K562 (cell line): Measurements from ENCODE around the gene ZNF652. TPM values are rescaled to one million over a fixed set of nuclear protein-coding genes. Genes with fewer than 3 reads are reported as not detected.

Source experiments
- ETV5 ChIP-seq: sonication (generic); formaldehyde crosslinking; IDR thresholded peaks from 2 replicates; pipeline ENCODE4 v1.4.0; 2020; ENCODE audit warnings: low read depth, mild to moderate bottlenecking, missing genetic modification reagents
- FOSL1 ChIP-seq: fragments of 200-800 bp; sonication (Bioruptor generic); conservative IDR thresholded peaks from 2 replicates; pipeline ENCODE4 v1.6.1; 2016; ENCODE audit warnings: missing genetic modification characterization, missing compliant biosample characterization
- FOXK2 ChIP-seq, 2 experiments: fragments of 450-650 bp; IDR thresholded peaks in 1 of 2; conservative IDR thresholded peaks in 1 of 2; 2 replicates each; pipeline ENCODE4 v1.6.1; 2016; ENCODE audit warnings: low read depth in 2 of 2, mild to moderate bottlenecking in 1 of 2
- MCM3 ChIP-seq: fragments of 450-650 bp; IDR thresholded peaks from 2 replicates; pipeline ENCODE4 v1.6.1; 2016
- MEF2D ChIP-seq: conservative IDR thresholded peaks from 2 replicates; pipeline ENCODE4 v1.6.1; 2016; ENCODE audit warnings: low read depth, missing genetic modification characterization, missing compliant biosample characterization
- RBBP5 ChIP-seq: fragments of 200-600 bp; sonication (generic); IDR thresholded peaks from 2 replicates; pipeline ENCODE4 v1.6.1; 2012; ENCODE audit warnings: borderline replicate concordance, mild to moderate bottlenecking, low read length, control low read depth, inconsistent platforms; ENCODE audit not compliant: insufficient read depth, poor library complexity, severe bottlenecking
- SAFB2 ChIP-seq: fragments of 200-400 bp; formaldehyde crosslinking; IDR thresholded peaks from 2 replicates; pipeline ENCODE4 v1.6.1; 2018; ENCODE audit warnings: borderline replicate concordance, low read length, low read depth, moderate library complexity; ENCODE audit not compliant: severe bottlenecking
- SIRT6 ChIP-seq: IDR thresholded peaks from one replicate; pipeline ENCODE4 v1.6.1; 2012; ENCODE audit warnings: low read depth, mild to moderate bottlenecking, control low read depth, inconsistent platforms, low read length, moderate library complexity
- SNRNP70 ChIP-seq: fragments of 200-400 bp; formaldehyde crosslinking; optimal IDR thresholded peaks from 2 replicates; pipeline ENCODE3; 2017; ENCODE audit warnings: low read depth, low read length
- TEAD4 ChIP-seq, 2 experiments: sonication (generic) in 1 of 2; formaldehyde crosslinking in 1 of 2; IDR thresholded peaks; 2 replicates each; pipeline versions ENCODE4 v1.6.1 to v1.8.0; 2012 to 2022; ENCODE audit warnings: borderline replicate concordance in 1 of 2, inconsistent platforms in 1 of 2, low read length in 1 of 2, mild to moderate bottlenecking in 1 of 2, missing genetic modification reagents in 1 of 2
- ZNF436 ChIP-seq: fragments of 250-450, 450-650 bp; sonication (Bioruptor Pico); formaldehyde crosslinking; IDR thresholded peaks from 2 replicates; pipeline ENCODE4 v1.7.0; 2020; ENCODE audit warnings: mild to moderate bottlenecking
- polyA plus RNA-seq, 8 experiments: library from polyadenylated mRNA; depleted of rRNA in 4 of 8; stranded (reverse) in 5 of 8; unstranded in 3 of 8; fragments of >200 nt; fragmentation: Nextera tagmentation in 2 of 8; fragmentation: Illumina TruSeq in 1 of 8; extraction: Ambion mirVana in 2 of 8; extraction: Trizol in 1 of 8; gene quantifications; 2 replicates each; pipeline versions ENCODE4 v1.2.1 to v1.2.3, GENCODE V29; 2011 to 2014; ENCODE audit warnings: inconsistent platforms in 1 of 8, missing spikeins in 1 of 8
- total RNA-seq, 7 experiments: library from RNA; depleted of rRNA in 6 of 7; stranded (reverse); fragments of >200 nt in 6 of 7; fragmentation: Illumina TruSeq in 2 of 7; extraction: Trizol in 2 of 7; gene quantifications; 2 replicates each; pipeline versions ENCODE4 v1.2.1 to v1.2.3, GENCODE V29; 2011 to 2021; ENCODE audit warnings: low replicate concordance in 1 of 7
- TF ChIP-seq, protein P1 (sequence below): sonication (generic); formaldehyde crosslinking; IDR thresholded peaks from 2 replicates; pipeline ENCODE4 v1.8.0; 2023; ENCODE audit warnings: missing genetic modification reagents, mild to moderate bottlenecking, borderline replicate concordance
- TF ChIP-seq, protein P2 (sequence below): sonication (generic); formaldehyde crosslinking; IDR thresholded peaks from 2 replicates; pipeline ENCODE4 v1.9.0; 2022; ENCODE audit warnings: mild to moderate bottlenecking, missing genetic modification reagents
- TF ChIP-seq, protein P3 (sequence below): fragments of 250-450 bp; sonication (Bioruptor Pico); IDR thresholded peaks from 2 replicates; pipeline ENCODE4 v1.9.0; 2021; ENCODE audit warnings: mild to moderate bottlenecking, inconsistent platforms

ZNF652 gene
- total and polyA plus RNA-seq, 9 of the 15 experiments (the other 6 are each of a cell fraction or from before 2014, with no cell fraction given): 5.1 to 15.5 (median 7.8) TPM

DNA sequence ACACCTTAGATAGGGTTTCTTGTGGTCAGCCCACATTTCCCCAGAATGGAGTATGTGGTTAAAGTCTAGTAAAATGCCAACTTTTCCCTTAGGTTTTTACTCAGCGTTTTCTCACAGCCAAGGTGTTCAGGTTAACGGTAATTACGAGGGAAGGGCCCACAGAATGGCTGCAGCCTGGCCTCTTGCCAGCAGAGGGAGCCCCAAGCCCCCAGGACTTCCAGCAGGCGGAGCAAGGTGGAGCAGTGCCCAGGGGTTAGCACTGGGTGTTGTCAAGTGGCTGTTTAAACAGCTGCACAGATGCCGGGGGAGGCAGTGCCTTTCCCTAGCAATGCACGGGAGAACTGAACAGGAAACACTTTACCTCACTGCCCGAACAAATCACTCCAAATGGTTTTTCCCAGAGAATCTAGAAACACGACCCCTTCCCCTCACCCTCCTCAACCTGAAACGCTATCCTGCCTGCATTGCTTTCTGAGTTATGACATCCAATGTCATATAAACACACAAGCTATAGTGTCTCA, 46.0 kb upstream of the ZNF652 start (continued):
- TF ChIP-seq ETV5 (CRISPR knock-in tag) (no peak), SAFB2 (no peak), RBBP5 (no peak), MCM3 (no peak), SIRT6 (no peak), ZNF436 (no peak), TEAD4 (IDR thresholded peaks at IDR 0.05; ENCODE audit: low read length) (no peak; the same call in 1 of the 2 replicates), TEAD4 (CRISPR knock-in tag; IDR thresholded peaks at IDR 0.05; ENCODE audit: borderline replicate concordance) (no peak), MEF2D (no peak), FOXK2 (conservative IDR thresholded peaks at IDR 0.05 in 1 of 2, IDR thresholded peaks at IDR 0.05 in 1 of 2; ENCODE audit: low read depth in 2 of 2) (0 out of 4 replicates have a peak, but pooled peaks of 1 of the 2 experiments have one; percentile 25), FOSL1 (tag) (no peak), SNRNP70 (no peak)
- TF ChIP-seq, protein P1, sequence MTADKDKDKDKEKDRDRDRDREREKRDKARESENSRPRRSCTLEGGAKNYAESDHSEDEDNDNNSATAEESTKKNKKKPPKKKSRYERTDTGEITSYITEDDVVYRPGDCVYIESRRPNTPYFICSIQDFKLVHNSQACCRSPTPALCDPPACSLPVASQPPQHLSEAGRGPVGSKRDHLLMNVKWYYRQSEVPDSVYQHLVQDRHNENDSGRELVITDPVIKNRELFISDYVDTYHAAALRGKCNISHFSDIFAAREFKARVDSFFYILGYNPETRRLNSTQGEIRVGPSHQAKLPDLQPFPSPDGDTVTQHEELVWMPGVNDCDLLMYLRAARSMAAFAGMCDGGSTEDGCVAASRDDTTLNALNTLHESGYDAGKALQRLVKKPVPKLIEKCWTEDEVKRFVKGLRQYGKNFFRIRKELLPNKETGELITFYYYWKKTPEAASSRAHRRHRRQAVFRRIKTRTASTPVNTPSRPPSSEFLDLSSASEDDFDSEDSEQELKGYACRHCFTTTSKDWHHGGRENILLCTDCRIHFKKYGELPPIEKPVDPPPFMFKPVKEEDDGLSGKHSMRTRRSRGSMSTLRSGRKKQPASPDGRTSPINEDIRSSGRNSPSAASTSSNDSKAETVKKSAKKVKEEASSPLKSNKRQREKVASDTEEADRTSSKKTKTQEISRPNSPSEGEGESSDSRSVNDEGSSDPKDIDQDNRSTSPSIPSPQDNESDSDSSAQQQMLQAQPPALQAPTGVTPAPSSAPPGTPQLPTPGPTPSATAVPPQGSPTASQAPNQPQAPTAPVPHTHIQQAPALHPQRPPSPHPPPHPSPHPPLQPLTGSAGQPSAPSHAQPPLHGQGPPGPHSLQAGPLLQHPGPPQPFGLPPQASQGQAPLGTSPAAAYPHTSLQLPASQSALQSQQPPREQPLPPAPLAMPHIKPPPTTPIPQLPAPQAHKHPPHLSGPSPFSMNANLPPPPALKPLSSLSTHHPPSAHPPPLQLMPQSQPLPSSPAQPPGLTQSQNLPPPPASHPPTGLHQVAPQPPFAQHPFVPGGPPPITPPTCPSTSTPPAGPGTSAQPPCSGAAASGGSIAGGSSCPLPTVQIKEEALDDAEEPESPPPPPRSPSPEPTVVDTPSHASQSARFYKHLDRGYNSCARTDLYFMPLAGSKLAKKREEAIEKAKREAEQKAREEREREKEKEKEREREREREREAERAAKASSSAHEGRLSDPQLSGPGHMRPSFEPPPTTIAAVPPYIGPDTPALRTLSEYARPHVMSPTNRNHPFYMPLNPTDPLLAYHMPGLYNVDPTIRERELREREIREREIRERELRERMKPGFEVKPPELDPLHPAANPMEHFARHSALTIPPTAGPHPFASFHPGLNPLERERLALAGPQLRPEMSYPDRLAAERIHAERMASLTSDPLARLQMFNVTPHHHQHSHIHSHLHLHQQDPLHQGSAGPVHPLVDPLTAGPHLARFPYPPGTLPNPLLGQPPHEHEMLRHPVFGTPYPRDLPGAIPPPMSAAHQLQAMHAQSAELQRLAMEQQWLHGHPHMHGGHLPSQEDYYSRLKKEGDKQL (CRISPR knock-in tag): no peak
- TF ChIP-seq, protein P2, sequence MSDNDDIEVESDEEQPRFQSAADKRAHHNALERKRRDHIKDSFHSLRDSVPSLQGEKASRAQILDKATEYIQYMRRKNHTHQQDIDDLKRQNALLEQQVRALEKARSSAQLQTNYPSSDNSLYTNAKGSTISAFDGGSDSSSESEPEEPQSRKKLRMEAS: 0 out of 2 replicates have a peak, but pooled peaks have one; percentile 34
- TF ChIP-seq, protein P3, sequence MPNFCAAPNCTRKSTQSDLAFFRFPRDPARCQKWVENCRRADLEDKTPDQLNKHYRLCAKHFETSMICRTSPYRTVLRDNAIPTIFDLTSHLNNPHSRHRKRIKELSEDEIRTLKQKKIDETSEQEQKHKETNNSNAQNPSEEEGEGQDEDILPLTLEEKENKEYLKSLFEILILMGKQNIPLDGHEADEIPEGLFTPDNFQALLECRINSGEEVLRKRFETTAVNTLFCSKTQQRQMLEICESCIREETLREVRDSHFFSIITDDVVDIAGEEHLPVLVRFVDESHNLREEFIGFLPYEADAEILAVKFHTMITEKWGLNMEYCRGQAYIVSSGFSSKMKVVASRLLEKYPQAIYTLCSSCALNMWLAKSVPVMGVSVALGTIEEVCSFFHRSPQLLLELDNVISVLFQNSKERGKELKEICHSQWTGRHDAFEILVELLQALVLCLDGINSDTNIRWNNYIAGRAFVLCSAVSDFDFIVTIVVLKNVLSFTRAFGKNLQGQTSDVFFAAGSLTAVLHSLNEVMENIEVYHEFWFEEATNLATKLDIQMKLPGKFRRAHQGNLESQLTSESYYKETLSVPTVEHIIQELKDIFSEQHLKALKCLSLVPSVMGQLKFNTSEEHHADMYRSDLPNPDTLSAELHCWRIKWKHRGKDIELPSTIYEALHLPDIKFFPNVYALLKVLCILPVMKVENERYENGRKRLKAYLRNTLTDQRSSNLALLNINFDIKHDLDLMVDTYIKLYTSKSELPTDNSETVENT (CRISPR knock-in tag): no peak
